ENCODE results near the gene CASD1. TPM values are rescaled to one million over a fixed set of nuclear protein-coding genes. Genes with fewer than 3 reads are reported as not detected.

The CASD1 gene
- total and polyA plus RNA-seq, 2 of the 4 experiments (the other 2 are of a cell fraction): 4.0 to 4.5 TPM

DNA sequence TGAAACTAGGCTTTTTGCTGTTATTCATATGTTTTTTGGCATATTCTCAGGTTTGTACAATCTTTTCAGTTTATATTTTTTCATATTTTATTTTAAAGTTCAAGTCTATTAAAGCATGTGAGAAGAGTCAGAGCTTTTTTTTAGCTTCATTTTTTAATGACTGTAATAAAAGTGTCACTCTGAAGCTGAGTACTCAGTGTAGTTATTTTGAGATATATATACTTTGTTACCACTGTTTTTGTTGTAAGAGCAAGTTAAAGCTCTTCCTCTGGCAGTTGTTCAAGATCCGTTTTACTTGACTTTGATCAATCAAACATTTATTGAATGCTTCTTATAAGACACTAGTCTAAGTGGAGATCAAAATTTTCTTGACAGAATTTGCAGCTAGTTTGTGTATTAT is 37.5 kb downstream of the CASD1 start:
- H3K27me3 ChIP-seq (ENCODE audit: control insufficient read depth, insufficient read depth, low read length): no peaks in the 10 kb centered on the region
- no peak for TF ChIP-seq MAFK (IDR thresholded peaks at IDR 0.05; ENCODE audit: low read depth, low read length)
- no peak for TF ChIP-seq BHLHE40 (IDR thresholded peaks at IDR 0.05; ENCODE audit: low read depth, low read length)
- no peak for TF ChIP-seq CEBPB (IDR thresholded peaks at IDR 0.05; ENCODE audit: low read depth, low read length)
- no peak for TF ChIP-seq SMC3 (IDR thresholded peaks at IDR 0.05; ENCODE audit: low read depth, low read length)
- no peak for TF ChIP-seq MAZ (IDR thresholded peaks at IDR 0.05; ENCODE audit: borderline replicate concordance, low read depth, low read length)
- TF ChIP-seq RAD21 (IDR thresholded peaks at IDR 0.05; ENCODE audit: low read length): no peak
- TF ChIP-seq RFX5 (IDR thresholded peaks at IDR 0.05; ENCODE audit: low read depth, low read length): no peak
- no peak for TF ChIP-seq RCOR1 (IDR thresholded peaks at IDR 0.05; ENCODE audit: insufficient replicate concordance, low read length)
- TF ChIP-seq MXI1 (IDR thresholded peaks at IDR 0.05; ENCODE audit: borderline replicate concordance, low read depth, low read length): no peak
- no peak for TF ChIP-seq USF2 (IDR thresholded peaks at IDR 0.05; ENCODE audit: low read depth, low read length)
- TF ChIP-seq, protein P1, sequence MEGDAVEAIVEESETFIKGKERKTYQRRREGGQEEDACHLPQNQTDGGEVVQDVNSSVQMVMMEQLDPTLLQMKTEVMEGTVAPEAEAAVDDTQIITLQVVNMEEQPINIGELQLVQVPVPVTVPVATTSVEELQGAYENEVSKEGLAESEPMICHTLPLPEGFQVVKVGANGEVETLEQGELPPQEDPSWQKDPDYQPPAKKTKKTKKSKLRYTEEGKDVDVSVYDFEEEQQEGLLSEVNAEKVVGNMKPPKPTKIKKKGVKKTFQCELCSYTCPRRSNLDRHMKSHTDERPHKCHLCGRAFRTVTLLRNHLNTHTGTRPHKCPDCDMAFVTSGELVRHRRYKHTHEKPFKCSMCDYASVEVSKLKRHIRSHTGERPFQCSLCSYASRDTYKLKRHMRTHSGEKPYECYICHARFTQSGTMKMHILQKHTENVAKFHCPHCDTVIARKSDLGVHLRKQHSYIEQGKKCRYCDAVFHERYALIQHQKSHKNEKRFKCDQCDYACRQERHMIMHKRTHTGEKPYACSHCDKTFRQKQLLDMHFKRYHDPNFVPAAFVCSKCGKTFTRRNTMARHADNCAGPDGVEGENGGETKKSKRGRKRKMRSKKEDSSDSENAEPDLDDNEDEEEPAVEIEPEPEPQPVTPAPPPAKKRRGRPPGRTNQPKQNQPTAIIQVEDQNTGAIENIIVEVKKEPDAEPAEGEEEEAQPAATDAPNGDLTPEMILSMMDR (conservative IDR thresholded peaks at IDR 0.05; ENCODE audit: low read depth, low read length): no peak
- TF ChIP-seq FOS (IDR thresholded peaks at IDR 0.05; ENCODE audit: low read depth, low read length): no peak
- H3K36me3 ChIP-seq (ENCODE audit: control insufficient read depth, insufficient read depth, low read length): no peaks in the 10 kb centered on the region
- H2BK120ac ChIP-seq (ENCODE audit: low read depth, low read length): no peak overlapping the region
- H3K56ac ChIP-seq (ENCODE audit: extremely low read depth, insufficient read depth, low read length): no peak overlapping the region
- WGBS, 2 experiments (ENCODE audit: extremely low coverage in 2 of 2, insufficient read length in 1 of 2): no CpG with 5 or more reads among the region's 1 CpG
- no peak overlapping the region for H4K91ac ChIP-seq (ENCODE audit: insufficient read depth, low read depth, low read length)
- in situ Hi-C loops (cut with MboI; ENCODE audit: low sequenced_read_pairs): no loop called here
- no peaks in the 10 kb centered on the region for H3K9me1 ChIP-seq (ENCODE audit: insufficient read depth, low read length)
- H2BK20ac ChIP-seq (ENCODE audit: low read depth, low read length): no peak overlapping the region
- no peak overlapping the region for H3K27ac ChIP-seq (ENCODE audit: insufficient read depth, low read length)
- intact Hi-C loops (cut with micrococcal nuclease): no loop called here
- H3K4me1 ChIP-seq (ENCODE audit: control insufficient read depth, insufficient read depth, low read length): no peaks in the 10 kb centered on the region
- H3K18ac ChIP-seq (ENCODE audit: low read depth, low read length): no peak overlapping the region
- H3K4me3 ChIP-seq (ENCODE audit: insufficient read depth, low read depth, low read length): no peak overlapping the region
- H4K20me1 ChIP-seq (ENCODE audit: insufficient read depth, low read length): no peaks in the 10 kb centered on the region
- H3K14ac ChIP-seq (replicated peaks; ENCODE audit: low read depth, low read length): no peak overlapping the region
- H3K23ac ChIP-seq (ENCODE audit: low read depth, low read length): no peak overlapping the region
- ATAC-seq (ENCODE audit: low read depth) (no peak), DNase-seq (no peak)
- H3K79me1 ChIP-seq (ENCODE audit: low read depth in 1 of 2, low read length in 2 of 2): no peaks in the 10 kb centered on the region
- no peak overlapping the region for H3K4me2 ChIP-seq (ENCODE audit: low read depth, low read length)
- H2AK5ac ChIP-seq (ENCODE audit: low read depth, low read length): no peak overlapping the region
- CTCF ChIA-PET: interaction anchor here (0.8 to 0.9 kb wide), 2 partner anchors 8 to 109 kb away, joined by 3 to 5 read pairs; partner anchors contain the start of gene SGCE
- dilution Hi-C loops (cut with HindIII; ENCODE audit: low sequenced_read_pairs, unreplicated experiment): no loop called here
- no peaks in the 10 kb centered on the region for H3K9me3 ChIP-seq (ENCODE audit: control insufficient read depth, insufficient read depth, low read length)
- no TSS peak for BruUV-seq (replicated peaks)
- no peak overlapping the region for H2AFZ ChIP-seq (replicated peaks; ENCODE audit: low read length, poor library complexity)
- no peak overlapping the region for H2BK15ac ChIP-seq (ENCODE audit: low read depth, low read length)
- POLR2A ChIA-PET (ENCODE audit: unreplicated experiment): no interaction called here
- H4K5ac ChIP-seq (ENCODE audit: low read depth, low read length): no peak overlapping the region
- H2AK9ac ChIP-seq (replicated peaks; ENCODE audit: low read depth, low read length, poor library complexity): no peak overlapping the region
- no peak overlapping the region for H3K4ac ChIP-seq (ENCODE audit: low read depth, low read length)
- H3K9ac ChIP-seq (ENCODE audit: low read depth, low read length): no peak overlapping the region
- H4K8ac ChIP-seq (ENCODE audit: low read depth in 2 of 2, low read length in 2 of 2): no peak overlapping the region
- no peak overlapping the region for H2BK5ac ChIP-seq (ENCODE audit: low read depth, low read length, poor library complexity, severe bottlenecking)
